ENCODE data around the gene RAET1G. TPM values are rescaled to one million over a fixed set of nuclear protein-coding genes. Genes with fewer than 3 reads are reported as not detected.

RAET1G gene
- total and polyA plus RNA-seq, 2 of the 13 experiments (the other 11 are each of a cell fraction or from before 2014, with no cell fraction given): not detected

GRCh38 chr6:149925974-149926777 lies 3.3 kb upstream of the RAET1G start (continued):
- TF ChIP-seq PLRG1 (conservative IDR thresholded peaks at IDR 0.05) (no peak), ZFX (CRISPR knock-in tag; IDR thresholded peaks at IDR 0.05; ENCODE audit: low read depth) (peak; percentile 79), HBP1 (CRISPR knock-in tag; IDR thresholded peaks at IDR 0.05; ENCODE audit: low read depth) (peak; percentile 80; the same call in 1 of the 2 replicates), MAF1 (CRISPR knock-in tag; IDR thresholded peaks at IDR 0.05; ENCODE audit: borderline replicate concordance) (no peak), SRSF1 (optimal IDR thresholded peaks at IDR 0.05; ENCODE audit: low read depth, low read length) (peak; percentile 60), GFI1 (CRISPR knock-in tag; IDR thresholded peaks at IDR 0.05; ENCODE audit: borderline replicate concordance) (no peak), ZNF572 (CRISPR knock-in tag; IDR thresholded peaks at IDR 0.05) (peak; percentile 40; the same call in 1 of the 2 replicates), ZNF557 (CRISPR knock-in tag; IDR thresholded peaks at IDR 0.05) (no peak), ZNF768 (CRISPR knock-in tag; IDR thresholded peaks at IDR 0.05) (no peak), MAZ (IDR thresholded peaks at IDR 0.05; ENCODE audit: borderline replicate concordance, low read depth, low read length) (no peak; the same call in 1 of the 2 replicates), MAZ (CRISPR knock-in tag; IDR thresholded peaks at IDR 0.05; ENCODE audit: low read depth) (peak; percentile 85), AKAP8 (CRISPR knock-in tag; IDR thresholded peaks at IDR 0.05) (no peak), GTF3A (CRISPR knock-in tag; conservative IDR thresholded peaks at IDR 0.05) (no peak), ZFP36L1 (CRISPR knock-in tag; IDR thresholded peaks at IDR 0.05) (0 out of 2 replicates have a peak, but pooled peaks have one; percentile 37), ZNF230 (CRISPR knock-in tag; IDR thresholded peaks at IDR 0.05) (0 out of 2 replicates have a peak, but pooled peaks have one; percentile 39), RFXAP (CRISPR knock-in tag; IDR thresholded peaks at IDR 0.05; ENCODE audit: borderline replicate concordance) (peak; percentile 56; the same call in 1 of the 2 replicates), CREBL2 (CRISPR knock-in tag; IDR thresholded peaks at IDR 0.05; ENCODE audit: borderline replicate concordance) (0 out of 2 replicates have a peak, but pooled peaks have one; percentile 69), ZNF263 (CRISPR knock-in tag; IDR thresholded peaks at IDR 0.05) (no peak), PRDM10 (CRISPR knock-in tag; IDR thresholded peaks at IDR 0.05; ENCODE audit: low read depth) (peak; percentile 80), MEIS2 (CRISPR knock-in tag; IDR thresholded peaks at IDR 0.05) (0 out of 2 replicates have a peak, but pooled peaks have one; percentile 11), ZNF777 (CRISPR knock-in tag; IDR thresholded peaks at IDR 0.05) (peak; percentile 82), HDAC2 (CRISPR knock-in tag; IDR thresholded peaks at IDR 0.05) (0 out of 2 replicates have a peak, but pooled peaks have one; percentile 23), ARNT2 (CRISPR knock-in tag; IDR thresholded peaks at IDR 0.05; ENCODE audit: low read depth) (peak; percentile 27; the same call in 1 of the 2 replicates), GATAD2A (CRISPR knock-in tag; IDR thresholded peaks at IDR 0.05) (peak; percentile 65)
